GM19455 (cell line): ENCODE results near the gene PPT1.
A peak's percentile ranks its signal among the peaks of the same experiment; 100 is the strongest.

Experiments
- ATAC-seq: cut with Tn5 transposase; IDR thresholded peaks from one replicate; pipeline ENCODE4 v1.9.1; 2021; ENCODE audit not compliant: unreplicated experiment

The PPT1 gene

GRCh38 chr1:40096977-40097782 is at the start of gene PPT1:
PPT1 (minus strand) TSS chr1:40097252; CDS start chr1:40097238, 14 bp downstream.
- ATAC-seq, result peak; percentile 94

GRCh38 chr1:40143891-40144575 is 47.0 kb upstream of the PPT1 start:
- no peak for ATAC-seq

- ATAC-seq, result no peak
Measured at GRCh38 chr1:40141878-40142535, 45.0 kb upstream of the PPT1 start.

- ATAC-seq, result no peak
Measured at GRCh38 chr1:40140211-40140973, 43.3 kb upstream of the PPT1 start.

GRCh38 chr1:40133839-40134238 is 36.8 kb upstream of the PPT1 start:
- no peak for ATAC-seq

- no peak for ATAC-seq
Measured at GRCh38 chr1:40133312-40133665, 36.2 kb upstream of the PPT1 start.

- ATAC-seq, result no peak
Measured at GRCh38 chr1:40132383-40133311, 35.6 kb upstream of the PPT1 start.

GRCh38 chr1:40130892-40131291 is 33.8 kb upstream of the PPT1 start:
- no peak for ATAC-seq

- no peak for ATAC-seq
Measured at GRCh38 chr1:40122855-40123254, 25.8 kb upstream of the PPT1 start.

GRCh38 chr1:40120128-40120527 is 23.1 kb upstream of the PPT1 start:
- ATAC-seq, result no peak

- no peak for ATAC-seq
Measured at GRCh38 chr1:40114400-40114799, 17.3 kb upstream of the PPT1 start.

- ATAC-seq, result no peak
Measured at GRCh38 chr1:40110389-40110788, 13.3 kb upstream of the PPT1 start.

GRCh38 chr1:40107290-40107959 is 10.4 kb upstream of the PPT1 start:
- ATAC-seq, result no peak

- ATAC-seq, result no peak
Measured at GRCh38 chr1:40105028-40105427, 8.0 kb upstream of the PPT1 start.

GRCh38 chr1:40102896-40103295 is 5.8 kb upstream of the PPT1 start:
- no peak for ATAC-seq

- ATAC-seq, result no peak
Measured at GRCh38 chr1:40102038-40102437, 5.0 kb upstream of the PPT1 start.

GRCh38 chr1:40096646-40096976 is 441 bp downstream of the PPT1 start:
- peak; percentile 23 for ATAC-seq

- ATAC-seq, result no peak
Measured at GRCh38 chr1:40095806-40096205, 1.2 kb downstream of the PPT1 start.

GRCh38 chr1:40094466-40095110 is 2.5 kb downstream of the PPT1 start:
- no peak for ATAC-seq
